Hepatocyte (in vitro differentiated cells): ENCODE results near the gene EXOC6. TPM values are rescaled to one million over a fixed set of nuclear protein-coding genes. Genes with fewer than 3 reads are reported as not detected.

ENCODE experiments used
- DNase-seq: peaks from one replicate; pipeline ENCODE4 v3.0.0-alpha.2; 2016; ENCODE audit warnings: low spot score
- H2AFZ ChIP-seq: fragments of 200-600 bp; sonication (generic); 2 replicates; pipeline ENCODE4 v1.6.0; 2016; ENCODE audit warnings: antibody characterized with exemption, mild to moderate bottlenecking
- H3K27ac ChIP-seq: fragments of 200-600 bp; sonication (generic); 2 replicates; pipeline ENCODE4 v1.5.1; 2016; ENCODE audit warnings: mild to moderate bottlenecking
- H3K27me3 ChIP-seq: fragments of 200-600 bp; sonication (generic); 2 replicates; pipeline ENCODE4 v1.6.1; 2016
- H3K36me3 ChIP-seq: fragments of 200-600 bp; sonication (generic); replicated peaks from 2 replicates; pipeline ENCODE4 v1.5.1; 2016; ENCODE audit warnings: low read depth; ENCODE audit not compliant: insufficient read depth
- H3K4me1 ChIP-seq: fragments of 200-600 bp; sonication (generic); 2 replicates; pipeline ENCODE4 v1.5.1; 2016; ENCODE audit warnings: mild to moderate bottlenecking, moderate library complexity; ENCODE audit not compliant: insufficient read depth
- H3K4me2 ChIP-seq: fragments of 200-600 bp; sonication (generic); 2 replicates; pipeline ENCODE4 v1.6.0; 2016
- H3K4me3 ChIP-seq: fragments of 200-600 bp; sonication (generic); 2 replicates; pipeline ENCODE4 v1.5.1; 2016; ENCODE audit warnings: mild to moderate bottlenecking
- H3K79me2 ChIP-seq: fragments of 200-600 bp; sonication (generic); 2 replicates; pipeline ENCODE4 v1.6.0; 2017; ENCODE audit warnings: mild to moderate bottlenecking
- H3K9me2 ChIP-seq: fragments of 200-600 bp; sonication (generic); replicated peaks from 2 replicates; pipeline ENCODE4 v1.6.0; 2017; ENCODE audit warnings: mild to moderate bottlenecking; ENCODE audit not compliant: insufficient read depth
- H3K9me3 ChIP-seq: fragments of 200-600 bp; sonication (generic); 2 replicates; pipeline ENCODE4 v1.5.1; 2016; ENCODE audit warnings: low read depth, mild to moderate bottlenecking
- H4K20me1 ChIP-seq: fragments of 200-600 bp; sonication (generic); 2 replicates; pipeline ENCODE4 v1.6.0; 2016; ENCODE audit warnings: mild to moderate bottlenecking; ENCODE audit not compliant: insufficient read depth, poor library complexity, severe bottlenecking
- CTCF ChIP-seq: fragments of 200-600 bp; sonication (generic); IDR thresholded peaks from 2 replicates; pipeline ENCODE4 v1.5.1; 2016; ENCODE audit warnings: antibody characterized with exemption, mild to moderate bottlenecking; ENCODE audit not compliant: poor library complexity
- EZH2 ChIP-seq: fragments of 200-600 bp; sonication (generic); IDR thresholded peaks from 2 replicates; pipeline ENCODE4 v1.6.1; 2016; ENCODE audit warnings: antibody characterized with exemption, mild to moderate bottlenecking, borderline replicate concordance
- EZH2phosphoT487 ChIP-seq: fragments of 200-600 bp; sonication (generic); IDR thresholded peaks from one replicate; pipeline ENCODE4 v1.6.1; 2018; ENCODE audit warnings: antibody characterized with exemption, mild to moderate bottlenecking, low read depth, moderate library complexity; ENCODE audit not compliant: unreplicated experiment, severe bottlenecking
- WGBS: methylation state at CpG from one replicate; pipeline ENCODE4 v1.1.6; 2016; ENCODE audit warnings: low lambda C conversion rate; ENCODE audit errors: missing lambda C conversion rate; 5-methylcytosine and 5-hydroxymethylcytosine counted together
- polyA plus RNA-seq: library from polyadenylated mRNA; unstranded; fragments of >200 nt; fragmentation: Nextera tagmentation; extraction: Ambion mirVana; gene quantifications from 2 replicates; pipeline ENCODE4 v1.2.1, GENCODE V29; 2016
- total RNA-seq: library from RNA; depleted of rRNA; stranded (reverse); fragments of >200 nt; gene quantifications from 2 replicates; pipeline ENCODE4 v1.2.3, GENCODE V29; 2014

Gene EXOC6
- total and polyA plus RNA-seq, 2 experiments from 2014 or later, result 5.8 to 11.7 TPM

- no peaks in the 10 kb centered on the region for H3K27me3 ChIP-seq
- H3K4me2 ChIP-seq, result no peak overlapping the region
- TF ChIP-seq EZH2 (no peak), CTCF (no peak), EZH2phosphoT487 (no peak)
Observed at GRCh38 chr10:92894081-92894655, 45.8 kb downstream of the EXOC6 start.

GRCh38 chr10:92897916-92898315, 49.6 kb downstream of the EXOC6 start:
- H3K9me2 ChIP-seq, result no peaks in the 10 kb centered on the region

More at GRCh38 chr10:92894081-92894655, 45.8 kb downstream of the EXOC6 start:
- DNase-seq, result no peak
- no peaks in the 10 kb centered on the region for H3K9me2 ChIP-seq
- no peak overlapping the region for H3K4me3 ChIP-seq
- H3K36me3 ChIP-seq, result no peaks in the 10 kb centered on the region
- H2AFZ ChIP-seq, result no peak overlapping the region
- H3K4me1 ChIP-seq, result peaks cover 8% of the 10 kb centered on the region
- H3K79me2 ChIP-seq, result peaks cover 3% of the 10 kb centered on the region
- H4K20me1 ChIP-seq, result no peaks in the 10 kb centered on the region
- no peak overlapping the region for H3K27ac ChIP-seq
- H3K9me3 ChIP-seq, result no peaks in the 10 kb centered on the region

GRCh38 chr10:92901819-92902251, 53.5 kb downstream of the EXOC6 start:
- Histone ChIP-seq H3K4me1 (no peaks in the 10 kb centered on the region), H3K9me3 (no peaks in the 10 kb centered on the region), H2AFZ (no peak overlapping the region), H3K27ac (no peak overlapping the region), H4K20me1 (no peaks in the 10 kb centered on the region), H3K4me2 (no peak overlapping the region), H3K9me2 (no peaks in the 10 kb centered on the region), H3K79me2 (no peaks in the 10 kb centered on the region), H3K27me3 (no peaks in the 10 kb centered on the region), H3K36me3 (no peaks in the 10 kb centered on the region), H3K4me3 (no peak overlapping the region)
- 97% methylated on average over 3 of the region's 3 CpGs for WGBS
- no peak for TF ChIP-seq EZH2phosphoT487
- no peak for TF ChIP-seq EZH2
- DNase-seq, result no peak

More at GRCh38 chr10:92897916-92898315, 49.6 kb downstream of the EXOC6 start:
- Histone ChIP-seq H3K4me2 (no peak overlapping the region), H4K20me1 (no peaks in the 10 kb centered on the region), H3K9me3 (no peaks in the 10 kb centered on the region), H2AFZ (no peak overlapping the region), H3K27me3 (no peaks in the 10 kb centered on the region), H3K27ac (no peak overlapping the region), H3K4me1 (no peaks in the 10 kb centered on the region), H3K36me3 (no peaks in the 10 kb centered on the region), H3K79me2 (no peaks in the 10 kb centered on the region), H3K4me3 (no peak overlapping the region)
- TF ChIP-seq EZH2phosphoT487 (no peak), CTCF (no peak), EZH2 (no peak)
- DNase-seq, result no peak
- WGBS, result 92% methylated on average over 5 of the region's 5 CpGs

- no peak overlapping the region for H3K4me3 ChIP-seq
- WGBS, result 87% methylated on average over 1 of the region's 1 CpG
- no peak overlapping the region for H2AFZ ChIP-seq
Observed at GRCh38 chr10:92903633-92904032, 55.3 kb downstream of the EXOC6 start.

More at GRCh38 chr10:92903633-92904032, 55.3 kb downstream of the EXOC6 start:
- H4K20me1 ChIP-seq, result no peaks in the 10 kb centered on the region
- H3K4me2 ChIP-seq, result no peak overlapping the region
- no peak for DNase-seq
- H3K9me2 ChIP-seq, result no peaks in the 10 kb centered on the region
- no peaks in the 10 kb centered on the region for H3K4me1 ChIP-seq
- H3K27me3 ChIP-seq, result no peaks in the 10 kb centered on the region
- H3K36me3 ChIP-seq, result no peaks in the 10 kb centered on the region
- TF ChIP-seq EZH2phosphoT487, result no peak
- H3K27ac ChIP-seq, result no peak overlapping the region
- H3K9me3 ChIP-seq, result no peaks in the 10 kb centered on the region
- no peaks in the 10 kb centered on the region for H3K79me2 ChIP-seq
